OCI-LY3 (cell line): ENCODE data around the gene ANTXR2.

Experiments
- EZH2phosphoT487 ChIP-seq: fragments of 200-600 bp; shearing (Covaris generic); IDR thresholded peaks from 2 replicates; pipeline ENCODE4 v1.6.1; 2018; ENCODE audit warnings: antibody characterized with exemption, mixed run types, low read depth
- TF ChIP-seq, protein P1 (sequence below): fragments of 200-600, 300-600 bp; sonication (generic); IDR thresholded peaks from 2 replicates; pipeline ENCODE4 v1.5.1; 2014; ENCODE audit warnings: antibody characterized with exemption, low read length, low read depth

DNA sequence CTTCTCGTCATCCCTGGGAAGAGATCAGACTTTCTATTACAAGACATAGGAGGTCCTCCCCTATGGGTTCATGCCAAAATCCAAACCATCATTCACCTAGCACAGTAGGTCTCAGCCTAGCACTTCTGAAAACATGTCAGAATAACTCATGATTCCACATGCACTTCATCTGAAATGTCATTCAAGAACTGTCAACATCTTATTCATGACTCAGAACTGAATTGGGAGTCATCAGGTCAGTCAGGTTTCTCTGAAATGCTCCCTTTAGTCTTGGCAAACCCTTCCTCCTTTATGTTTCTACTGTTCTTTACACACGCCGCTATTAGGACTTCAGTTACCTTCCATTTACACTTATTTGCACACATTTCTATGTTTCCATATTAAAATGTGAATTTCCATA, 67.2 kb downstream of the ANTXR2 start:
- TF ChIP-seq, protein P1, sequence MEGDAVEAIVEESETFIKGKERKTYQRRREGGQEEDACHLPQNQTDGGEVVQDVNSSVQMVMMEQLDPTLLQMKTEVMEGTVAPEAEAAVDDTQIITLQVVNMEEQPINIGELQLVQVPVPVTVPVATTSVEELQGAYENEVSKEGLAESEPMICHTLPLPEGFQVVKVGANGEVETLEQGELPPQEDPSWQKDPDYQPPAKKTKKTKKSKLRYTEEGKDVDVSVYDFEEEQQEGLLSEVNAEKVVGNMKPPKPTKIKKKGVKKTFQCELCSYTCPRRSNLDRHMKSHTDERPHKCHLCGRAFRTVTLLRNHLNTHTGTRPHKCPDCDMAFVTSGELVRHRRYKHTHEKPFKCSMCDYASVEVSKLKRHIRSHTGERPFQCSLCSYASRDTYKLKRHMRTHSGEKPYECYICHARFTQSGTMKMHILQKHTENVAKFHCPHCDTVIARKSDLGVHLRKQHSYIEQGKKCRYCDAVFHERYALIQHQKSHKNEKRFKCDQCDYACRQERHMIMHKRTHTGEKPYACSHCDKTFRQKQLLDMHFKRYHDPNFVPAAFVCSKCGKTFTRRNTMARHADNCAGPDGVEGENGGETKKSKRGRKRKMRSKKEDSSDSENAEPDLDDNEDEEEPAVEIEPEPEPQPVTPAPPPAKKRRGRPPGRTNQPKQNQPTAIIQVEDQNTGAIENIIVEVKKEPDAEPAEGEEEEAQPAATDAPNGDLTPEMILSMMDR = no peak
- no peak for TF ChIP-seq EZH2phosphoT487
